GM19395 (cell line): ENCODE data around the gene GET4.
"Not testable (repeated sequence)": the region's sequence is repeated elsewhere in the genome, so short reads cannot be mapped to it uniquely, and the experiment has no call there.

ENCODE experiments used
- ATAC-seq: cut with Tn5 transposase; IDR thresholded peaks from one replicate; pipeline ENCODE4 v1.9.1; 2021; ENCODE audit warnings: mild to moderate bottlenecking, moderate library complexity; ENCODE audit not compliant: unreplicated experiment

Gene GET4

GRCh38 chr7:845091-845490, 31.3 kb upstream of the GET4 start:
- ATAC-seq, result no peak

GRCh38 chr7:845731-846130, 30.6 kb upstream of the GET4 start:
- ATAC-seq, result no peak

DNA sequence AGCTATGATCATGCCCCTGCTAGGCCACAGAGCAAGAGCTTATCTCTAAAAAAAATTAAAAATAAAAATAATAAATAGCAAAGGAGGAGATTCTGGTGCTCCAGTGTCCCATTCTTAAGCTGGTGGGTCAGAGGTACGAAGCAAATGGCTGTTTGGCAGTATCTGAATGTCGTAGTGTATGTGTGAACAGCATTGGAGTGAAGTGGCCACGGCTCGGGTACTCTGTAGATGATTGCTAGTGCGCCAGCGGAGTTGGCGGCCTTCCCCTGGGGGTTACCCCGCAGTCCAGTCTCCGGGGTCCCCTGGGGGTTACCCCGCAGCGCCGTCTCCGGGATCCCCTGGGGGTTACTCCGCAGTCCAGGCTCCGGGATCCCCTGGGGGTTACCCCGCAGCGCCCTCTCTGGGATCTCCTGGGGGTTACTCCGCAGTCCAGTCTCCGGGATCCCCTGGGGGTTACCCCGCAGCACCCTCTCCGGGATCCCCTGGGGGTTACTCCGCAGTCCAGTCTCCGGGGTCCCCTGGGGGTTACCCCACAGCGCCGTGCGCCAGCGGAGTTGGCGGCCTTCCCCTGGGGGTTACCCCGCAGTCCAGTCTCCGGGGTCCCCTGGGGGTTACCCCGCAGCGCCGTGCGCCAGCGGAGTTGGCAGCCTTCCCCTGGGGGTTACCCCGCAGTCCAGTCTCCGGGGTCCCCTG, 29.2 kb upstream of the GET4 start:
- not testable (repeated sequence) for ATAC-seq

GRCh38 chr7:847728-848127, 28.6 kb upstream of the GET4 start:
- ATAC-seq, result not testable (repeated sequence)

GRCh38 chr7:849145-849544, 27.2 kb upstream of the GET4 start:
- no peak for ATAC-seq

GRCh38 chr7:849781-850180, 26.6 kb upstream of the GET4 start:
- ATAC-seq, result no peak

- ATAC-seq, result no peak
Measured at GRCh38 chr7:851204-851603, 25.1 kb upstream of the GET4 start.

- no peak for ATAC-seq
Measured at GRCh38 chr7:853366-854117, 22.8 kb upstream of the GET4 start.

GRCh38 chr7:854118-854775, 22.1 kb upstream of the GET4 start:
- ATAC-seq, result no peak

- ATAC-seq, result no peak
Measured at GRCh38 chr7:855686-856369, 20.5 kb upstream of the GET4 start.

GRCh38 chr7:856444-857095, 19.8 kb upstream of the GET4 start:
- ATAC-seq, result no peak

- no peak for ATAC-seq
Measured at GRCh38 chr7:857661-858060, 18.7 kb upstream of the GET4 start.

- ATAC-seq, result no peak
Measured at GRCh38 chr7:859359-860030, 16.9 kb upstream of the GET4 start.

GRCh38 chr7:860149-860548, 16.2 kb upstream of the GET4 start:
- ATAC-seq, result no peak

DNA sequence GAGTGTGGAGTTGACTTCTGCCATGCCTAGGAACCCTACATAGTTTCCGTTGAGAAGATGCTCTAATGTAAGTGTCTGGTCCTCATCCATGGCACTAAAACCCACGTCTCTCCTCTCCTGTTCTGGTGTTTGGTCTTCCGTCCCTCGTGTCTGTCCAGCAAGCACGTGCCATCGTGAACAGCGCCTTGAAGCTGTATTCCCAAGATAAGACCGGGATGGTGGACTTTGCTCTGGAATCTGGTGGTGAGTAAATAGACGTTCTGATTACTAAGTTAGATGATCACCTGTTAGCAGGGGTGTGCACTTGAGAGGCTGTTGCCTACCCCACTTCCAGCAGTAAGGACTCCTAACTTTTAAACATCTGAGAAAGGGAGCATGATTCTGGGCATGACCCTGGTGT, 15.1 kb upstream of the GET4 start:
- no peak for ATAC-seq

DNA sequence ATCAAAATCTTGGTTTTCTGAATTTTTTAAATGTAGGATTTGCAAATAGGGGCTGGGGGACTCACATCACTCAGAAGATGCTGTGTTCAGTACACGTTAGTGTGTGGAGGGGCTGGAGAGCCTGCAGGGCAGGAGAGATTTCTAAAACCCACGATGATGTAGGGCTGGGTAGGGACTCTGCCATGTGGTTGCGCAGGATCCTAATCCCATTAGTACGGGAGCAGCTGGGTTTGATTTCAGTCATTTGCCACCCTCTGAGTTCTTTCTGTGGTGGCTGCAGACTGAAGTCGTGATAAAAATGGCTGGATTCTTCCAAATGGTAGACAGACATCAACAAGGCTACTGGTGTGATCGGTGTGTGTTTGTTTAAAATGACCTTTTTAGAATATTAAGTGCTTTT, 14.2 kb upstream of the GET4 start:
- no peak for ATAC-seq

- no peak for ATAC-seq
Measured at GRCh38 chr7:863106-863505, 13.2 kb upstream of the GET4 start.

- ATAC-seq, result no peak
Measured at GRCh38 chr7:865921-866320, 10.4 kb upstream of the GET4 start.

DNA sequence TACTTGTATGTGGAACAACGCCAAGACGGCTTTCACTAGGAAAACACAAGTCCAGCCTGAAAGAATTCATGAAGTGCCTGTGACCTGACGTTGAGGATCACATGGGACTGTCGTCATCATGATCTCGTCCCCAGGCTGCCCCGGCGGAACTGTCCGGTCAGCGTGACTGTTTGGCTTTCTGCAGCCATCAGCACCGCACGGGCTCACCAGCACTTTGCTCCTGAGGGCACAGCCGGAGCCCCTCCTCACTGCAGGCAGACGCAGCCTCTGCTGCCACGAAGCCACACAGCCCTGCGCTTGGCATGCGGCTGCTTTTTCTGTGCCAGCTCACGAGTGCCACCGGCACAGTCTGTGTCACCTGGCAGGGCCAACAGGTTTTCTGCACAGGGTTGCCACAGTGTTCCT, 9.4 kb upstream of the GET4 start:
- ATAC-seq, result no peak

GRCh38 chr7:867406-868188, 8.8 kb upstream of the GET4 start:
- ATAC-seq, result no peak
